ENCODE results near the gene ATP5F1E.
"Not testable (repeated sequence)": the region's sequence is repeated elsewhere in the genome, so short reads cannot be mapped to it uniquely, and the experiment has no call there.

The ATP5F1E gene

DNA sequence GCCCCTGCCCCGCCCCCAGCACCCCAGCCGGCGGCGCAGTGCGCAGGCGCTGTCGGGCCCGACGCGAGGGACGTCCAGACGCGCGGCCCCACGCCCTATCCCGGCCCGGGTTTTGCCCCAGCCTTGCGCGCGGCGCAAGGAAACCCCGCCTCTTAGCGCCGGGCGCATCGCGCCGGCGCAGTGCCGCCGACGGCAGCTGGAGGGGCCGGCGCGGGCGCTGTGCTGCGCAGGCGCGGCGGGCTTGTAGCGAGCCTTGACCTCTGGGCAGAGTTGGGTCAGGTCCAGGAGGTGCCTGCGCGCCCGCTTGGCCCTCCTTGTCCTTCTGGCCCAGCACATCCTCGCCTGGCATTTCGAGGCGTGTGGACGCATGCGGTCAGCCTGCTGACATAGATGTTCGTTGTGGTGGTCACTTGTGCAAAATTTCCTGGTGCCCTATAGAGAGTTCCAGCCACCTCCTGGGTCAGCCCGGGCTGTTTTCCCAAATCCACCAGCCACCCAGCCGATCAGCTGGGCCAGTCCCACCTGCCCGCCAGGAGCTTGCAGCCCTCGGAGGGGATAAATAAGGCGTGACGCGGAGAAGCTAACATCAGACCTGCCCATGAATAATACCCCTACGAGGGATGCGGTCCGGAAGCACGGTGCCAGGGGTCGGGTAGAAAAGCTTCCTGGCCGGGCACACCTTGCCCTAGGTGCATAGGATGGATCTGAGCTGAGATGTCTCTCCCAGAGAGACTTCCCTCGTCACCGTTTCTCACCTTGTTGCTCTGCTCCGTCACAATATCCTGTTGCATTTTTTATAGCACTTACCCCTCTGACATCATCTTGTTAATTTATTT lies 10.9 kb upstream of the ATP5F1E start:
- DNase-seq (ENCODE audit: low read depth in 3 of 3) = peak; percentile 88 to 90 (median 89)

DNA sequence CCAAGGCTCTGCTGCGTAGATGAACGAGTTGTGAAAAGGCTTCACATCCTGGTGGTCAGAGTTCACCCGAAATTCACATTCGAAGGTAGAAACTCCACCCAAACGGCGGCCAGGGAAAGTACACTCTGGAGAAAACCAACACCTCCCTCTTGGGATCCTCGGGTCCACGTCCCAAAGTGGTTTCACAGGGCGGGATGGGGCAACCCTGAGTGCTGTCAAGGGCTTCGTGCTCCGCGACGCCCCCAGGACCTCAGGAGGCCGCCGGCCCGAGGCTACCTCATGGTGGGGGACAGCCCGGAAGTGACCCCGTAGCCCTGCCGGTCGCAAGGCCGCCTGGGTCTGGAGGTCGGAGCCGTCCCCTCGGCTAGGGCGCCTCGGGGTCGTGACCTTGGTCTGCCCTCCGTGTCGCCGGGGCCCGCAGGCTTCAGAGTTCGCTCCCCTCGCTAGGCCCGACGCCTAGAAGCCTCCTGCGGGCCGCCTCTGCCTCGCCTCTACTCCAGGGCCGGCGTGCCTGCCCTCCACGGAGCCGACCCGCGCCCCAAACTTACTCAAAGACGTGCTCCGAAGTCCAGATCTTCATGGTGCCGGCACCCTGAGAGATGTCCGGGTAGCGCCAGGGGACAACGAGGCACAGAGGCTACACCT lies 10.1 kb upstream of the ATP5F1E start, which contains the start of gene PRELID3B:
Gene PRELID3B (minus strand): TSS at position 636 of the 645 bp plus-strand sequence. CDS start 56 bp downstream, at position 580.
- DNase-seq (ENCODE audit: low read depth in 3 of 3) = no peak

- not testable (repeated sequence) for DNase-seq (ENCODE audit: low read depth in 3 of 3)
These were observed 9.4 kb upstream of the ATP5F1E start for GRCh38 chr20:59041487-59041886.

DNA sequence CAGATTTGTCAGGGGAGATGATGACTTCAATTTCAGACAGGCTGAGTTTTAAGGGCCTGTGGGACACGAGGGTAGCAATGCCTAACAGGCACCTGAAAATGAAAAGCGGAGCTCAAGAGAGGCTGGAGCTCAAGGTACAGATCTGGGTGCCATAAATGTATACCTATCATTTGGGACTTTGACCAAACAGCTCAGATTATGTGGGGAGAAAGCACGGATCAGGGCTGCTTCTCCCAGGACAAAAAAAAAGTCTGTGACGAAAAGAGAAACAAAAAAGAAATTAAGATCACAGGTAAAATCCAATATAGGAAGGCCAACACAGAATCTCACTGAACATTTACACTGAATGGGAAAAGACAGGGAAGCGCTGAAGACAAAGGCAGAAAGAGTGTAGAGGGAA lies 8.5 kb upstream of the ATP5F1E start:
- DNase-seq (ENCODE audit: low read depth in 3 of 3) = no peak

- no peak for DNase-seq (ENCODE audit: low read depth in 3 of 3)
These were observed 7.1 kb upstream of the ATP5F1E start for GRCh38 chr20:59039233-59039632.

GRCh38 chr20:59037386-59037785 lies 5.3 kb upstream of the ATP5F1E start:
- no peak for DNase-seq (ENCODE audit: low read depth in 3 of 3)

DNA sequence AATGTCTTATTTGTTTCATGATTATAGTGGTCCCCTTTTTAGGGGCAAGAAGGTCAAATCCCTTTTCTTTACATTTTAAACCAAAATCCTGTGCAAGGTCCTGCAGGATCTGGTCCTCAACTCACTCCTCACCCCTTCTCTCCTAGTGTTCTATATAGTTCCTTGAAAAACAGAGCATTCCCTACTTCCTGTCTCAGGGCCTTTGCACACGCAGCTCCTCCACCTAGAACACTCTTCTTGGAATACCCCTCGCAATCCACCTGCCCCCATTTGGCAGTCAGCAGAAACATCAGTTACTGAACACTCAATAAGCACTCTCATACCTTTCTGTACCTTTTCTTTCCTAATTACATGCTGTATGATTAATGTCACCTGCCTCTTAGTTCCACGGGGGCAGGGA lies 3.2 kb upstream of the ATP5F1E start:
- DNase-seq (ENCODE audit: low read depth in 3 of 3) = no peak

- DNase-seq (ENCODE audit: low read depth in 3 of 3) = no peak
These were observed 1.6 kb upstream of the ATP5F1E start for GRCh38 chr20:59033616-59034165.

- DNase-seq (ENCODE audit: low read depth in 3 of 3) = no peak
These were observed 958 bp upstream of the ATP5F1E start for GRCh38 chr20:59033093-59033492.

GRCh38 chr20:59032713-59033059 lies 551 bp upstream of the ATP5F1E start:
- DNase-seq (ENCODE audit: low read depth in 3 of 3) = no peak

GRCh38 chr20:59031564-59032022 lies 542 bp downstream of the ATP5F1E start:
- DNase-seq (ENCODE audit: low read depth in 3 of 3) = no peak

GRCh38 chr20:59030911-59031563 lies 1.1 kb downstream of the ATP5F1E start:
- DNase-seq (ENCODE audit: low read depth in 3 of 3) = no peak

DNA sequence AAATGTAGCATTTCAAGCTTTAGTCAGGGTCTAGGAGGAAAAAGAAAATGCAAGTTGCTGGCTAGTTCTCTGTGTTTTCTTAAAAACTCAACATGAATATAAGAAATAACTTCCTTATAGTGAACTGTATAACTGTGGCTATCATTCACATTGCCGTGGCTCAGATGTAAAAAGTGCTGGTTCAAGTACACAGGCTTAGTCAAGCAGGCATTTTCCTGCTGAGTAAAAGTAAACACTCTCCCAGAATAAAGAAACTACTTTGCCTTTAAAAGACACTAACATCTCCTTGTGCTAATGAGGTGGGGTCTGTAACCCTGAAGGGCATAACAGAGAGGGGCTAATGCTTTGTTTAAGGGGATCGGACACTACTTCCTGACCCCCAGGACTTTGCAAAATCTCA lies 3.3 kb downstream of the ATP5F1E start:
- no peak for DNase-seq (ENCODE audit: low read depth in 3 of 3)

DNA sequence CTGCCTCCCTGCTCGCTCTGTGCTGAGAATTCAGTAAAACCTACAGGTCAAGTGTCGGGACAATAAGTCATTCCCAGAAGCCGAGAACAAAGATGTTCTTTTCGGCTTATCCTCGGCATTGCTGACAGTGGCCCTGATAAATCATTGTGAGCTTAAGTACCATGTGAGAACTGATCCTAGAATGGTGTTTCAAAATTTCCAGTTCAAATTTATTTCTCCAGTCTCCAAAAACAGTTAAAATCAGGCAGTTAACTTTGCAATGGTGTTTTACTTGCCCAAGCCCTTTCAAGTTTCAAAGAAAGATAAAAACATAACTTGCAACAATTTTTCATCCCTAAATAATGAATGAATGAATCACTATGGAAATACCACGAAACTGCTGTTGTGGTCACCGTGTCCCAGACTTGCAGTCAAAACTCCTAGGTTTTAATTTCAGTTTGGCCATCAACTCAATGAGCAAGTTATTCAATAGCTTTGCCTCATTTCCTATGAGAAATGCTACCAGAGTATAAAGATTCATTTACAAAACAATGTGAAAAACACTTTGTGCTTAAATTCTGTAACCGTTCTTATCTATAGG lies 4.3 kb downstream of the ATP5F1E start:
- DNase-seq (ENCODE audit: low read depth in 3 of 3) = no peak

- no peak for DNase-seq (ENCODE audit: low read depth in 3 of 3)
These were observed 5.0 kb downstream of the ATP5F1E start for GRCh38 chr20:59026904-59027740.

DNA sequence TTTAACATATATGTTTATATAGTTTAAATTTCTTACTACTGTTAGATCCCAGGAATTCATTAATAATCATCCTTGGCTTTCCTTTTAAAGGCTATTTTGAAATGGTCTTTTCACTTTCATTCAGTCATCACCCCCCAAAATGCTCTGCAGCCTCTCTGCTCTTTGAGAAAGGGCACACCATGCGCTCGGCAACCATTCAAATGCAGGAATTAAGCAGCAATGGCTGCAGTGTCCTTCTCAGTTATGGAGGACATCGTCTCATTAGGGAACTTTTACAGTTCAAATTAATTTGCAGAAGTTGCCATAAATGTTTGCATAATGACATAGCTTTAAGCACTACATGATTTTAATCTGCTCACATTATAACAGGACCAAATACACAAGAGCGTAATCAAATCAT lies 6.6 kb downstream of the ATP5F1E start:
- DNase-seq (ENCODE audit: low read depth in 3 of 3) = no peak

GRCh38 chr20:59025086-59025485 lies 7.0 kb downstream of the ATP5F1E start:
- DNase-seq (ENCODE audit: low read depth in 3 of 3) = no peak

- no peak for DNase-seq (ENCODE audit: low read depth in 3 of 3)
These were observed 8.0 kb downstream of the ATP5F1E start for GRCh38 chr20:59024111-59024530.

GRCh38 chr20:59023616-59024015 lies 8.5 kb downstream of the ATP5F1E start:
- no peak for DNase-seq (ENCODE audit: low read depth in 3 of 3)

DNA sequence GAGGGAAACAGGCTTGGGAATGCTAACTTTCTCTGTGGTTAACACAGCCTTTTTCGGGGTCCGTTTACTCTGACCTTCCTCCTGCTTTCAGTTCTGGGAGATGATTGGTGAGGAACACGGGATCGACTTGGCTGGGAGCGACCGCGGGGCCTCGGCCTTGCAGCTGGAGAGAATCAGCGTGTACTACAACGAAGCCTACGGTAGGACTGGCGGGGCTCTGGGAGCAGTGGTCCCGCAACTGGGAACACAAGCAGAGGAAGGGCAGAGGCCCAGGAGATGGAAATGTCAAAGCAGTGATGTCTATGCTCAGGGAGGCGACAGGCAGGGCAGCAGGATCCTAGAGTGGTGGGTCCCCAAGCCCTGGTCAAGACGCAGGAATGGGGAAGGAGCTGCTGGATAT lies 9.4 kb downstream of the ATP5F1E start:
- no peak for DNase-seq (ENCODE audit: low read depth in 3 of 3)

GRCh38 chr20:59020938-59021551 lies 11.1 kb downstream of the ATP5F1E start:
- no peak for DNase-seq (ENCODE audit: low read depth in 3 of 3)

All from stimulated activated CD4-positive, alpha-beta T cell treated with anti-CD3 and anti-CD28 coated beads, TNF-alpha, amount 100 ng/mL, for 48 hours (primary cell).